CD4-positive, alpha-beta T cell treated with Interleukin-6 at 100 ng/mL for 8 hours (primary cell): Measurements from ENCODE around the gene SLC7A6.

ENCODE experiments used
- DNase-seq: peaks from one replicate; pipeline ENCODE4 v3.0.0-alpha.2; 2020; ENCODE audit warnings: mixed read lengths, low spot score

SLC7A6 gene

DNA sequence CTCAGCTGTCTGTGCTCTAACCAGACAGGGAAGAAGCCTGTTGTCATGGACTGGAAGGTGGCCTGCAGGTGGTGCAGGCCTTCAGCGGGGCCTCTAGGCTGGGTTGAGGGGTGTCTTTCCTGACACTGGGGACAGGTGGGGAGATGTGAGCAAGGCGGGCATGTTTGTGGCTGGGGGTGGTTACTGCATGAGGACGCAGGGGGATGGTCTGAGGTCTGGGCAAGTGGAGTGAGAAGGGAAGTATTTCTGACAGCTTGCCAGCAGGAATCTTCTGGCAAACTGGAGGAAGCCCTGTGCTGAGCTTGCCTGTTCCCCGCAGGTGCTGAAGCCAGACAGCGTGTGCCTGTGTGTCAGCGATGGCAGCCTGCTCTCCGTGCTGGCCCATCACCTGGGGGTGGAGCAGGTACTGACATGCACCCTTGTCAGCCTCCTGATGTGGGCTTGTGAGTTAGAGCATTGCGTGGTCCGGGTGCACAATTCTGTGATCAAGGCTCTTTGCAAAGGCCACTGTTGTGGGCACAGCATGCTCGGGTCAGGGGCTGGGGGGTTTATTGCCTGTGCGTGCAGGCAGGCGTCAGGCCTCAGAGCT is 82.7 kb downstream of the SLC7A6 start:
- no peak for DNase-seq

DNA sequence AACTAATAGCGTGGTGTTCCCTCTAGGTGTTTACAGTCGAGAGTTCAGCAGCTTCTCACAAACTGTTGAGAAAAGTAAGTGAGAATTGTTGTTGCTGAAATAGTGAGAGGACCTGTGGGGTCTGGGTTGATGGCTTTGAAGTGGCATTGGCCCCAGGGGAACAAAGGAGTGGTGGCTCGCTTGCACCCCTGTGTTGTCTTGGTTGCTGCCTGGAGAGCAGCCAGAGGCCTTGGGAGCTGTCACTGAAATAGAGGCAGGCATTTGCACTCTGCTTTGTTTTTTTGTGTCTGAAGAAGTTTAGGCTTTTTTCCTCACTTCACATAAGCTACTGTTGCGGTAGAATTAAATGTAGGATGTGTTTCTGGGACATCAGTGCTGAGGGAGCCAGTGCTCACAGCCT is 83.3 kb downstream of the SLC7A6 start:
- DNase-seq, result no peak

DNA sequence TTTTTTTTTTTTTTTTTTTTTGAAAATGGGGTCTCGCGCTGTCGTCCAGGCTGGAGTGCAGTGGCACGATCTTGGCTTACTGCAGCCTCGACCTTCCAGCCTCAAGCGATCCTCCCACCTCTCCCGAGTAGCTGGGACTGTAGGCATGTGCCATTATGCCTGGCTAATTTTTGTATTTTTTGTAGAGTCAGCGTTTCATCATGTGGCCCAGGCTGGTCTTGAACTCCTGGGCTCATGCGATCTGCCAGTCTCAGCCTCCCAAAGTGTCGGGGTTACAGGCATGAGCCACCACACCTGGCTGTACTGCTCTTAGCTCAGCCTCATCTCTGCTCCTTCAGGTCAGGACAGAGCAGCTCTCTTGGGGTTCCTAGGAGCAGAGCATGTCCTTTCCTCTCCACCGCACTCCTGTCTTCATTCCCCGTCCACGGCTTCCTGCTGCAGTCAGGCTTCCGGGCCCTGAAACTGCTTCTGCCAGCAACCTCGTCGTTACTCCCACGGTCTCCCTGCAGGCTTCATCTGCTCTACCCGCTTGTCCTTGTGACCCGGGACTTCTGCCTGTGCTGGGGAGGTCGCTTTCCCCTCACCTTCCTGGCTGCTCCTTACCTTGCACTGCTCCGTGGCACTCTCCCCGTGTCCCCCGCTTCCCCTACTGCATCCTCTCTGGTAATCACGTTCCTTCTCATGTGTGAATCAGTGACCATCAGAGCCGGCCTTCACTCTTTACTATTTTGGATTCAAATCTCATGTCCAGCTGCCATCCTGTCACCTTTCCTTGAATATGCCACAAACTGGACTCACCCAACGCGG is 84.5 kb downstream of the SLC7A6 start:
- no peak for DNase-seq

DNA sequence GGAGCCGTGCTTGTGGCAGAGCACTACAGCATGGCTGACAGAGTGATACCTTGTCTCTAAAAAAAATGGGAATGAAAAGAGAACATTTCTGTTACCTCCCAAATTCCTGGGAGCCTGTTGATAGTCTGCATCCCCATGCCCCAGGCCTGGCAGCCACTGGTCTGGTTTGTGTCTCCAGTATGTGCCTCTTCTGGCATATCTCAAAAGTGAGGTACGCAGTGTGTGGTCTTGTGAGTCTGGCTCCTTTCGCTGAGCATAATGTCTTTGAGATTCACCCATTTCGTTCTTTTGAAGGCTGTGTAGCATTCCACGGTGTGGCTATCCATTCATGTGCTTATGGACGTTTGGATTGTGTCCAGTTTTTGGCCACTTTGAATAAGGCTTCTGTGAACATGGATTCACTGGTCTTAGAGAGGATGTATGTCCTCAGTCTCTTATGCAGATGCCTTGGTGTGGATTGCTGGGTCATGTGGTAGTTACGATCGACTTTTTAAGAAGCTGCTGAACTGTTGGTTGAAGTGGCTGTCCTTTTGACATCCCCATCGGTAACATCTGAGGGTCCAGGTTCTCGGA is 85.6 kb downstream of the SLC7A6 start:
- DNase-seq, result no peak

DNA sequence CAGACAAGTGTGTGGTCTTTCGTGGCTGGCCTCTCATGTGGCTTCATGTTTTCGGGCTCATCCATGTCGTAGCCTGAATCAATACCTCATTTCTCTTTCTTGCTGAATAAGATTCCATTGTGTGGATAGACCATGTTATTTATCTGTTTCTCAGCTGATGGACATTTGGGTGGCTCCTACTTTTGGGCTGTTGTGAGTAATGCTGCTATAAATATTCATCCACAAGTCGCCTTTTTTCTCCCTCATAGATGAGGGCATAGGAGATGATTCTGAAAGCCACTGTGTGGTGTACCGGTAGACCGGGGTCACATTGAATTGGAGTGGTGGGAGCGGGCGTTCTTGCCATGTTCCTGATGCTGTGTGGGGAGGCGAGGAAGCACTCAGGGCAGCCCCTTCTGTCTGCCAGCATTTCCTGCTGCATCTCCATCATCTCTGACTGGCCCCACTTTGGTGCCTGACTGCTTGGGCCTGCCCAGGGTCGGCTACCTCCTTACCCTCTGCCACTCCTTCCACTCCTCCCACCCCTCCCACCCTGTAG is 86.6 kb downstream of the SLC7A6 start:
- DNase-seq, result no peak
